Renal cortex interstitium (tissue), 11 donors: ENCODE measurements around the gene ARCN1. TPM values are rescaled to one million over a fixed set of nuclear protein-coding genes. Genes with fewer than 3 reads are reported as not detected.

Experiments used
- DNase-seq, 11 donors: peaks; one replicate each; pipeline ENCODE4 v3.0.0-alpha.2; 2013; ENCODE audit warnings: low read depth in 9 of 11, low spot score in 4 of 11; ENCODE audit errors: extremely low read depth in 1 of 11
- polyA plus RNA-seq, 3 donors: library from polyadenylated mRNA; unstranded; fragments of 120-200 nt; gene quantifications; one replicate each; pipeline ENCODE4 v1.2.1, GENCODE V29; 2013; ENCODE audit not compliant: insufficient read length in 3 of 3

The ARCN1 gene
- polyA plus RNA-seq, 3 donors, result 156 to 194 (median 186) TPM

- DNase-seq, result no peak
Measured at GRCh38 chr11:118628432-118628831, 56.2 kb downstream of the ARCN1 start.

- no peak for DNase-seq
Measured at GRCh38 chr11:118628861-118629549, 56.8 kb downstream of the ARCN1 start.

GRCh38 chr11:118629761-118630661 is 57.8 kb downstream of the ARCN1 start:
- no peak for DNase-seq

- DNase-seq, result no peak
Measured at GRCh38 chr11:118631142-118631909, 59.1 kb downstream of the ARCN1 start.

- DNase-seq, result no peak
Measured at GRCh38 chr11:118632577-118633318, 60.5 kb downstream of the ARCN1 start.

GRCh38 chr11:118633319-118633690 is 61.1 kb downstream of the ARCN1 start:
- DNase-seq, result no peak

- no peak for DNase-seq
Measured at GRCh38 chr11:118633979-118634378, 61.8 kb downstream of the ARCN1 start.

GRCh38 chr11:118634431-118635236 is 62.4 kb downstream of the ARCN1 start:
- peak in 5 of 11 donors; percentile 67 to 71 (median 70) for DNase-seq

- no peak for DNase-seq
Measured at GRCh38 chr11:118635237-118635591, 63.0 kb downstream of the ARCN1 start.

- no peak for DNase-seq
Measured at GRCh38 chr11:118635642-118636041, 63.4 kb downstream of the ARCN1 start.

GRCh38 chr11:118636569-118637290 is 64.5 kb downstream of the ARCN1 start:
- no peak for DNase-seq

- no peak for DNase-seq
Measured at GRCh38 chr11:118638726-118639125, 66.5 kb downstream of the ARCN1 start.

- no peak for DNase-seq
Measured at GRCh38 chr11:118639899-118640298, 67.7 kb downstream of the ARCN1 start.

- no peak for DNase-seq
Measured at GRCh38 chr11:118640332-118641154, 68.3 kb downstream of the ARCN1 start.

GRCh38 chr11:118641397-118642019 is 69.3 kb downstream of the ARCN1 start:
- no peak for DNase-seq
